ENCODE results near the gene RARA.
"Not testable (repeated sequence)": the region's sequence is repeated elsewhere in the genome, so short reads cannot be mapped to it uniquely, and the experiment has no call there.

The RARA gene

DNA sequence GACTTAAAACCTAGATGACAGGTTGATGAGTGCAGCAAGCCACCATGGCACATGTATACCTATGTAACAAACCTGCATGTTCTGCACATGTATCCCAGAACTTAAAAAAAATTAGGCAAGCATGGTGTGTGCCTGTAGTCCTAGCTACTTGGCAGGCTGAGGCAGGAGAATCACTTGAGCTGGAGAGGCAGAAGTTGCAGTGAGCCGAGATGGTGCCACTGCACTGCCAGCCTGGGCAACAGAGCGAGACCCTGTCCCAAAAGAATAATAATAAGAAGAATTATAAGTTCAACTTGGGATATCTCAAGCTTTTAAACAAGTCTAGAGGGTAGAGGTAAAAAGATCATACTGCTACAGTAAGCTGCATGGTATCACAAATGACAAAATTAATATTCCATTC lies 11.5 kb upstream of the RARA start (continued):
- TF ChIP-seq ZNF324 (tag by site-specific recombination; IDR thresholded peaks at IDR 0.05) (no peak), ZSCAN30 (tag by site-specific recombination; IDR thresholded peaks at IDR 0.05) (no peak), ZNF2 (tag by site-specific recombination; IDR thresholded peaks at IDR 0.05) (no peak), ZNF610 (tag by site-specific recombination; IDR thresholded peaks at IDR 0.05; ENCODE audit: borderline replicate concordance) (no peak)
- TF ChIP-seq, protein P1, sequence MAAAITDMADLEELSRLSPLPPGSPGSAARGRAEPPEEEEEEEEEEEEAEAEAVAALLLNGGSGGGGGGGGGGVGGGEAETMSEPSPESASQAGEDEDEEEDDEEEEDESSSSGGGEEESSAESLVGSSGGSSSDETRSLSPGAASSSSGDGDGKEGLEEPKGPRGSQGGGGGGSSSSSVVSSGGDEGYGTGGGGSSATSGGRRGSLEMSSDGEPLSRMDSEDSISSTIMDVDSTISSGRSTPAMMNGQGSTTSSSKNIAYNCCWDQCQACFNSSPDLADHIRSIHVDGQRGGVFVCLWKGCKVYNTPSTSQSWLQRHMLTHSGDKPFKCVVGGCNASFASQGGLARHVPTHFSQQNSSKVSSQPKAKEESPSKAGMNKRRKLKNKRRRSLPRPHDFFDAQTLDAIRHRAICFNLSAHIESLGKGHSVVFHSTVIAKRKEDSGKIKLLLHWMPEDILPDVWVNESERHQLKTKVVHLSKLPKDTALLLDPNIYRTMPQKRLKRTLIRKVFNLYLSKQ (tag by site-specific recombination; IDR thresholded peaks at IDR 0.05; ENCODE audit: borderline replicate concordance): no peak
- TF ChIP-seq, protein P2, sequence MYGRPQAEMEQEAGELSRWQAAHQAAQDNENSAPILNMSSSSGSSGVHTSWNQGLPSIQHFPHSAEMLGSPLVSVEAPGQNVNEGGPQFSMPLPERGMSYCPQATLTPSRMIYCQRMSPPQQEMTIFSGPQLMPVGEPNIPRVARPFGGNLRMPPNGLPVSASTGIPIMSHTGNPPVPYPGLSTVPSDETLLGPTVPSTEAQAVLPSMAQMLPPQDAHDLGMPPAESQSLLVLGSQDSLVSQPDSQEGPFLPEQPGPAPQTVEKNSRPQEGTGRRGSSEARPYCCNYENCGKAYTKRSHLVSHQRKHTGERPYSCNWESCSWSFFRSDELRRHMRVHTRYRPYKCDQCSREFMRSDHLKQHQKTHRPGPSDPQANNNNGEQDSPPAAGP (tag by site-specific recombination; IDR thresholded peaks at IDR 0.05): no peak

GRCh38 chr17:40298726-40299125 lies 10.3 kb upstream of the RARA start:
- ChIA-PET CTCF (interaction anchor here (0.6 to 16.6 kb wide), 7 partner anchors 8 to 261 kb away, joined by 3 to 453 read pairs (median 4); partner anchors contain the start of gene GJD3), POLR2A (interaction anchor here (0.5 to 3.2 kb wide), 5 partner anchors 9 to 158 kb away, joined by 3 to 13 read pairs (median 4); partner anchors contain the start of gene CASC3)
- Histone ChIP-seq H3K4me3 (ENCODE audit: low read depth, low read length) (no peak overlapping the region), H3K4me1 (ENCODE audit: control insufficient read depth, insufficient read depth, low read length) (peaks cover 4% of the 10 kb centered on the region; the same call in 1 of the 2 replicates), H3K36me3 (ENCODE audit: control insufficient read depth in 2 of 2, insufficient read depth in 1 of 2, low read length in 2 of 2) (peaks cover 91 to 100% of the 10 kb centered on the region in 2 experiments), H3K27ac (ENCODE audit: extremely low read depth, low read depth, low read length) (no peak overlapping the region), H3K9me3 (ENCODE audit: control insufficient read depth, insufficient read depth, low read depth, low read length) (no peaks in the 10 kb centered on the region)
- TF ChIP-seq ZNF433 (tag by site-specific recombination; IDR thresholded peaks at IDR 0.05; ENCODE audit: low read depth) (no peak), ZNF600 (tag by site-specific recombination; IDR thresholded peaks at IDR 0.05) (0 out of 2 replicates have a peak, but pooled peaks have one; percentile 14)

DNA sequence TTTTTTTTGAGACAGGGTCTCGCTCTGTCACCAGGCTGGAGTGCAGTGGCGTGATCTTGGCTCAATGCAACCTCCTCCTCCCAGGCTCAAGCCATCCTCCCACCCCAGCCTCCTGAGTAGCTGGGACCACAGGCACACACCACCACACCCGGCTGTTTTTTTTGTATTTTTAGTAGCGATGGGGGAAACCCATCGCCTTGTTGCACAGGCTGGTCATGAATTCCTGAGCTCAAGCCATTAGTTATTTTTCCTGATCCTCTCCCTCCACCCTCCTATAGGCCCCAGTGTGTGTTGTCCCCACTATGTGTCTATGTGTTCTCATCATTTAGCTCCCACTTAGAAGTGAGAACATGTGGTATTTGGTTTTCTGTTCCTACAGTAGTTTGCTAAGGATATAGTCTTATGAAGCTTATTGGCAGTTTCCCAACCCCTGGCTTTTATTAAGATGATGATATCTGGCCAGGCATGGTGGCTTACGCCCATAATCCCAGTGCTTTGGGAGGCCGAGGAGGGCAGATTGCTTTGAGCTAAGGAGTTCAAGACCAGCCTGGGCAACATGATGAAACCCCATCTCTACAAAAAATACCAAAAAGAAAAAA lies 9.7 kb upstream of the RARA start:
- not testable (repeated sequence) for H3K4me3 ChIP-seq (ENCODE audit: low read depth, low read length); H3K4me1 ChIP-seq (ENCODE audit: control insufficient read depth, insufficient read depth, low read length); H3K27ac ChIP-seq (ENCODE audit: extremely low read depth, low read depth, low read length); H3K9me3 ChIP-seq (ENCODE audit: control insufficient read depth, insufficient read depth, low read depth, low read length)
- H3K36me3 ChIP-seq (ENCODE audit: control insufficient read depth in 2 of 2, insufficient read depth in 1 of 2, low read length in 2 of 2): peaks cover 86 to 100% of the 10 kb centered on the region in 2 experiments
- ChIA-PET CTCF (interaction anchor here (0.7 to 16.6 kb wide), 8 partner anchors 9 to 261 kb away, joined by 3 to 453 read pairs (median 4); partner anchors contain the start of gene GJD3), POLR2A (interaction anchor here (0.5 to 3.2 kb wide), 7 partner anchors 10 to 159 kb away, joined by 3 to 13 read pairs (median 3); partner anchors contain the start of gene CASC3)

DNA sequence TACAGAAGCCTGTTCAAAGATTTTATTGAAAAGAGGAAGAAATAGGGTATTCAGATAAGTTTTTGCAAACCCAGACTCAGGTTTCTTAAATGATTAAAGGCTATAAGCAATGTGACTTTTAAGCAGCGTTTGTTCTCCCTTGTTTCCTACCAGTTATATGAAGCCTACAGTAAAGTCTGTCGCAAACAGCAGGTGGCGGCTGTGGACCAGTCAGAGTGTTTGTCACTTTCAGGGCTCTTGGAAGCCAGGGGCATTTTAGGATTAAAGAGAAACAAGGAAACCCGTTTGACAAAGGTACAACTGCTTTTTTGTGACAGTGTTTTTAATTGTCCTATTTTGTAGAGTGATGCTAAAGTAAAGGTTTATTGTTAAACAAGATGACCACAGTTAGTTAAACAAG lies 7.7 kb upstream of the RARA start:
- POLR2A ChIA-PET: no interaction called here
- Histone ChIP-seq H3K36me3 (ENCODE audit: control insufficient read depth in 2 of 2, insufficient read depth in 1 of 2, low read length in 2 of 2) (peaks cover 70 to 86% of the 10 kb centered on the region in 2 experiments), H3K4me3 (ENCODE audit: low read depth, low read length) (no peak overlapping the region), H3K9me3 (ENCODE audit: control insufficient read depth, insufficient read depth, low read depth, low read length) (no peaks in the 10 kb centered on the region), H3K4me1 (ENCODE audit: control insufficient read depth, insufficient read depth, low read length) (peaks cover 6% of the 10 kb centered on the region), H3K27ac (ENCODE audit: extremely low read depth, low read depth, low read length) (no peak overlapping the region)
- TF ChIP-seq ZNF692 (tag by site-specific recombination; IDR thresholded peaks at IDR 0.05) (no peak), GLIS2 (tag by site-specific recombination; IDR thresholded peaks at IDR 0.05) (no peak), KLF1 (tag by site-specific recombination; IDR thresholded peaks at IDR 0.05) (no peak), ZNF423 (tag by site-specific recombination; IDR thresholded peaks at IDR 0.05) (no peak), ZNF169 (tag by site-specific recombination; IDR thresholded peaks at IDR 0.05) (no peak), ZNF37A (tag by site-specific recombination; IDR thresholded peaks at IDR 0.05) (no peak), ZNF175 (tag by site-specific recombination; IDR thresholded peaks at IDR 0.05) (no peak), ZBTB1 (tag by site-specific recombination; IDR thresholded peaks at IDR 0.05) (no peak), ZNF223 (tag by site-specific recombination; IDR thresholded peaks at IDR 0.05) (no peak), ZNF174 (tag by site-specific recombination; IDR thresholded peaks at IDR 0.05) (no peak), ZXDB (tag by site-specific recombination; IDR thresholded peaks at IDR 0.05) (no peak), SP3 (tag by site-specific recombination; IDR thresholded peaks at IDR 0.05) (no peak), ZNF155 (tag by site-specific recombination; IDR thresholded peaks at IDR 0.05) (no peak), ZBTB17 (tag by site-specific recombination; IDR thresholded peaks at IDR 0.05) (no peak)
- TF ChIP-seq, protein P3, sequence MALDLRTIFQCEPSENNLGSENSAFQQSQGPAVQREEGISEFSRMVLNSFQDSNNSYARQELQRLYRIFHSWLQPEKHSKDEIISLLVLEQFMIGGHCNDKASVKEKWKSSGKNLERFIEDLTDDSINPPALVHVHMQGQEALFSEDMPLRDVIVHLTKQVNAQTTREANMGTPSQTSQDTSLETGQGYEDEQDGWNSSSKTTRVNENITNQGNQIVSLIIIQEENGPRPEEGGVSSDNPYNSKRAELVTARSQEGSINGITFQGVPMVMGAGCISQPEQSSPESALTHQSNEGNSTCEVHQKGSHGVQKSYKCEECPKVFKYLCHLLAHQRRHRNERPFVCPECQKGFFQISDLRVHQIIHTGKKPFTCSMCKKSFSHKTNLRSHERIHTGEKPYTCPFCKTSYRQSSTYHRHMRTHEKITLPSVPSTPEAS (tag by site-specific recombination; IDR thresholded peaks at IDR 0.05): no peak
- TF ChIP-seq, protein P2 (tag by site-specific recombination; IDR thresholded peaks at IDR 0.05): no peak
- CTCF ChIA-PET: interaction anchor here (0.8 to 16.6 kb wide), 9 partner anchors 11 to 227 kb away, joined by 3 to 453 read pairs (median 11); partner anchors contain the start of gene GJD3
